HUES6 (cell line): ENCODE measurements around the gene FLNC.

Experiments used
- H3K27ac ChIP-seq: 2 replicates; pipeline ENCODE4 v1.7.0; 2013; ENCODE audit warnings: low read depth, mild to moderate bottlenecking, low read length, inconsistent platforms
- H3K27me3 ChIP-seq: 2 replicates; pipeline ENCODE4 v1.6.1; 2013; ENCODE audit warnings: low read length; ENCODE audit not compliant: control insufficient read depth, insufficient read depth
- H3K36me3 ChIP-seq: 2 replicates; pipeline ENCODE4 v1.6.1; 2013; ENCODE audit warnings: low read length; ENCODE audit not compliant: control insufficient read depth, insufficient read depth
- H3K4me1 ChIP-seq: 2 replicates; pipeline ENCODE4 v1.6.1; 2013; ENCODE audit warnings: low read length; ENCODE audit not compliant: control insufficient read depth, insufficient read depth
- H3K4me3 ChIP-seq: 2 replicates; pipeline ENCODE4 v1.5.1; 2013; ENCODE audit warnings: low read depth, low read length
- H3K9ac ChIP-seq: one replicate; pipeline ENCODE4 v1.6.1; 2013; ENCODE audit warnings: mild to moderate bottlenecking, low read length
- H3K9me3 ChIP-seq: 2 replicates; pipeline ENCODE4 v1.6.1; 2013; ENCODE audit warnings: low read depth, low read length; ENCODE audit not compliant: control insufficient read depth, insufficient read depth

Gene FLNC

GRCh38 chr7:128830231-128831177, at the start of gene FLNC:
Gene FLNC (plus strand): TSS chr7:128830406. CDS start chr7:128830638, 232 bp downstream.
- Histone ChIP-seq H3K4me3 (peak within 1 kb of the TSS; percentile 76), H3K9ac (peak within 1 kb of the TSS; percentile 87), H3K27ac (peak within 1 kb of the TSS; percentile 26; the same call in 1 of the 2 replicates), H3K9me3 (no peaks in the 10 kb centered on the region), H3K4me1 (peaks cover 47% of the 10 kb centered on the region), H3K36me3 (peaks cover 7% of the 10 kb centered on the region; the same call in 1 of the 2 replicates), H3K27me3 (peaks cover 18% of the 10 kb centered on the region)

- Histone ChIP-seq H3K4me1 (peaks cover 6% of the 10 kb centered on the region; the same call in 1 of the 2 replicates), H3K36me3 (no peaks in the 10 kb centered on the region), H3K27me3 (no peaks in the 10 kb centered on the region), H3K4me3 (no peak overlapping the region), H3K9ac (no peak overlapping the region), H3K27ac (no peak overlapping the region), H3K9me3 (no peaks in the 10 kb centered on the region; the same call in 1 of the 2 replicates)
These were observed 49.1 kb upstream of the FLNC start for GRCh38 chr7:128781126-128781525.

GRCh38 chr7:128781851-128782250, 48.4 kb upstream of the FLNC start:
- no peaks in the 10 kb centered on the region for H3K36me3 ChIP-seq
- no peaks in the 10 kb centered on the region for H3K27me3 ChIP-seq
- H3K4me3 ChIP-seq, result 0 out of 2 replicates have a peak overlapping the region, but pooled peaks have one; percentile 60
- H3K9ac ChIP-seq, result no peak overlapping the region
- H3K9me3 ChIP-seq, result no peaks in the 10 kb centered on the region; the same call in 1 of the 2 replicates
- peaks cover 6% of the 10 kb centered on the region; the same call in 1 of the 2 replicates for H3K4me1 ChIP-seq
- H3K27ac ChIP-seq, result no peak overlapping the region

- Histone ChIP-seq H3K4me3 (peak overlapping the region; percentile 60), H3K9me3 (no peaks in the 10 kb centered on the region), H3K27me3 (0 out of 2 replicates have a peak, but pooled peaks cover 2% of the 10 kb centered on the region), H3K27ac (no peak overlapping the region), H3K36me3 (no peaks in the 10 kb centered on the region), H3K4me1 (peaks cover 6% of the 10 kb centered on the region; the same call in 1 of the 2 replicates), H3K9ac (no peak overlapping the region)
These were observed 46.9 kb upstream of the FLNC start for GRCh38 chr7:128783143-128783861.

- 0 out of 2 replicates have a peak, but pooled peaks cover 10% of the 10 kb centered on the region for H3K27me3 ChIP-seq
- no peaks in the 10 kb centered on the region for H3K36me3 ChIP-seq
- peaks cover 10% of the 10 kb centered on the region; the same call in 1 of the 2 replicates for H3K4me1 ChIP-seq
- no peak overlapping the region for H3K9ac ChIP-seq
- H3K27ac ChIP-seq, result no peak overlapping the region
- no peaks in the 10 kb centered on the region for H3K9me3 ChIP-seq
- no peak overlapping the region for H3K4me3 ChIP-seq
These were observed 44.5 kb upstream of the FLNC start for GRCh38 chr7:128785738-128786137.

- no peaks in the 10 kb centered on the region for H3K9me3 ChIP-seq
- no peak overlapping the region for H3K4me3 ChIP-seq
- no peak overlapping the region for H3K27ac ChIP-seq
- peaks cover 10% of the 10 kb centered on the region; the same call in 1 of the 2 replicates for H3K4me1 ChIP-seq
- 0 out of 2 replicates have a peak, but pooled peaks cover 10% of the 10 kb centered on the region for H3K27me3 ChIP-seq
- H3K36me3 ChIP-seq, result no peaks in the 10 kb centered on the region
- H3K9ac ChIP-seq, result no peak overlapping the region
These were observed 41.5 kb upstream of the FLNC start for GRCh38 chr7:128788446-128789412.

GRCh38 chr7:128790315-128791041, 39.7 kb upstream of the FLNC start:
- Histone ChIP-seq H3K4me3 (peak overlapping the region; percentile 98), H3K27me3 (0 out of 2 replicates have a peak, but pooled peaks cover 10% of the 10 kb centered on the region), H3K27ac (no peak overlapping the region), H3K4me1 (peaks cover 10% of the 10 kb centered on the region; the same call in 1 of the 2 replicates), H3K9ac (peak overlapping the region; percentile 58), H3K9me3 (no peaks in the 10 kb centered on the region), H3K36me3 (peaks cover 12% of the 10 kb centered on the region)

- Histone ChIP-seq H3K27me3 (0 out of 2 replicates have a peak, but pooled peaks cover 10% of the 10 kb centered on the region), H3K9me3 (no peaks in the 10 kb centered on the region), H3K36me3 (peaks cover 17% of the 10 kb centered on the region), H3K4me1 (peaks cover 10% of the 10 kb centered on the region; the same call in 1 of the 2 replicates), H3K27ac (no peak within 1 kb of the TSS), H3K4me3 (peak within 1 kb of the TSS; percentile 98), H3K9ac (peak within 1 kb of the TSS; percentile 58)
These were observed 38.9 kb upstream of the FLNC start, which contains the start of gene CCDC136 for GRCh38 chr7:128791121-128791971. Gene CCDC136 (plus strand): TSS chr7:128791968. CDS start chr7:128792412, 444 bp downstream.

GRCh38 chr7:128791972-128792327, 38.3 kb upstream of the FLNC start:
- peak overlapping the region; percentile 34 for H3K9ac ChIP-seq
- peaks cover 18% of the 10 kb centered on the region for H3K36me3 ChIP-seq
- H3K27me3 ChIP-seq, result 0 out of 2 replicates have a peak, but pooled peaks cover 10% of the 10 kb centered on the region
- peak overlapping the region; percentile 98 for H3K4me3 ChIP-seq
- H3K9me3 ChIP-seq, result no peaks in the 10 kb centered on the region
- peaks cover 10% of the 10 kb centered on the region; the same call in 1 of the 2 replicates for H3K4me1 ChIP-seq
- H3K27ac ChIP-seq, result no peak overlapping the region
